GM19324 (cell line): ENCODE data around the gene ACSS1.

Source experiments
- ATAC-seq: cut with Tn5 transposase; IDR thresholded peaks from one replicate; pipeline ENCODE4 v1.9.1; 2021; ENCODE audit warnings: mild to moderate bottlenecking, moderate library complexity; ENCODE audit not compliant: unreplicated experiment, low FRiP score

The ACSS1 gene

DNA sequence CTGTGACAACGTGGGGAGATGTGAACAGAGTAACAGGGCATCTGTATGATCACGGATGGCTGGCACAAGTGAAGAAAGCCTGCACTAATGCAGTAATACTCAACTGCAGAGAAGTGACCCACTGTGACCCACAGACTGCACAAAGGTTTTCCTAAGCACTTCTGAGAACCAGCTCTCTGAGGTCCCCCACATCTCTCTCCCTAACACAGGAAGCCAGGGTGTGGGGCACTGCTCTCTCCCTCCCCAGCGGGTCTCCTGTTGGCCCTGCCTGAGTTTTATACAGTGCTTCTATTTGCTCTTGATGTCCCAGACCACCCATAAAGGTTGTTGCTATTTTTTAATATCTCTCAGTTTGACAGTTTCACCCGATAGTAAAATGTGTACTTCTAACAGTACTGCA, 76.7 kb downstream of the ACSS1 start:
- ATAC-seq, result no peak

DNA sequence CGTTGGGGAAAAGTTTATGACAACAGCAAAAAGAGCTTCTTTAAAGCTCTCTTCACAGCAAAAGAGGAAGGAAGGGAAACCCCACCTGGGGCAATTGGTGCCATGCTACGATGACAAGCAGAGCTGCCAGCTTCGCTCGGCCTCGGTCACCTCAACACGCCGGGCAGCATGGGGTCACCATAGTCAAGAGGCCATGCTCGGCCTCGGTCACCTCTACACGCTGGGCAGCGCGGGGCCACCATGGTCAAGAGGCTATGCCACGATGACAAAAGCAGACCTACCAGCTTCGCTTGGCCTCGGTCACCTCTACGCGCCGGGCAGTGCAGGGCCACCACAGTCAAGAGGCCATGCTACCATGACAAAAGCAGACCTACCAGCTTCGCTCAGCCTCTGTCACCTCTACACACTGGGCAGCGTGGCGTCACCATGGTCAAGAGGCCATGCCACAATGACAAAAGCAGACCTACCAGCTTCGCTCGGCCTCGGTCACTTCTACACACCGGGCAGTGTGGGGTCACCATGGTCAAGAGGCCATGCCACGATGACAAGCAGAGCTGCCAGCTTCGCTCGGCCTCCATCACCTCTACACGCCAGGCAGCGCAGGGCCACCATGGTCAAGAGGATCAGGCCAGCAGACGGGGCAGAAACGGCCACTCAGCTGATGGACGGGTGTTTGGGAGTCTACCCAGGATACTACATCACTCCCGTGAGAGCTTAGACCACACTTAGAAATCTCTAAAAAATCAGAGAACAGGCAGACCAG, 77.5 kb downstream of the ACSS1 start:
- ATAC-seq, result no peak

DNA sequence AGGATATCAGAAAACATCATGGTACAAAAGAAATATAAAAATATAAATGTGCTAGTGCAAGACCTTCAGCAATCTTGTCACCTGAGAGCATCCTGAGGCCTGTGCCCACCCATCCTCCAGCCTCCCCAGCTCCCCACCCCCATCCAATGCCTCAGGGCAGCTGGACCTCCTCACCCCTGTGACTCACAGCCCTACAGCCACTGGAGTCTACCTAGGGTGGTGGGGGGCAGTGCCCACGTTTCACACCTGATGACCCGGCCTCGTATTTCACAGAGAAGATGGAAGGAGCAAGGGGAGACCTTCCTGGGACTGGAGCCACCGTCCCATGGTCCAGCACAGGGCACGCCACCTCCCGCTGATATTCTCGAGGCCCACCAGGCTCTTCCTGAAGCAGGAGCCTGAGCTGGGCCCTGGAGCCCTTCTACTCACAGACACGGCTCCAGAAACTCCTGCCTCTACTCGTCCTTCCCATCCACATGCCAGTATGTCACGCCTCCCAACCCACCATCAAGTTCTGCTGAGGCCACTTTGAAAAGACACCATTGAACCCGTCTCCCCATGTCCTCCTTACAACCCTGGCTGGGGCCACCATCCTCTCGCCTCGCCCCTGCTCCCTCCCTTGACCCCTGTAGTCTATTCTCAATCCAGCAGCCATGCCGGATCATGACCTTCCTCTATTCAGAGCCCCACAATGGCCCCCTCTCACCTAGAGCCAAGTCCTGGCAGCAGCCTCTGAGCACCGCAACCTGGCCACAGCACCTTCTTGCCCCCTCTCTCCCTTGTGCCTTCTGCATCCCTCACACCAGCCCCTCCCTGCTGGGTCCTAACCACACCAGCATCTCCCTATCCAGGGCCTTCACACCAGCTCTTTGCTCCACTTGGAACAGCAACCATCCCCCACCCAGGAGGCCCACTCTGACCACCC, 78.6 kb downstream of the ACSS1 start:
- ATAC-seq, result no peak

DNA sequence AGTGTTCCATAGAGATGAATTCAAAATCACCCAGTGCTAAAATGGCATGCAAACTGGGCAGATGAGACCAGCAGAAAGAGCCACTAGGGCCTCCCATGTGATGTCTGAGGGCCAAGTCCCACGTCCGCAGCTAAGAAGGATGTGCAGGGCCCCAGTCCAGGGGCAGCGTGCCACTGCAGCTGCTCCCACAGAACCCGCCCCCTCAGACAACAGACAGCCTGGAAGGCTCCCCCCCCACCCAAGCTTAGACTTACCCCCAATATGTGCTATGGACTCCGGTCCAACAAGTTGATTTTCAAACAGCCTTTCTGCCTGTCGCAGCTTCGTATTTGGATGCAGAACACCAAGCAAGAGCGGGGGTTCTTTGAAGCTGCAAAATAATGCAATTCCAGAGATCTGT, 79.4 kb downstream of the ACSS1 start:
- ATAC-seq, result no peak

DNA sequence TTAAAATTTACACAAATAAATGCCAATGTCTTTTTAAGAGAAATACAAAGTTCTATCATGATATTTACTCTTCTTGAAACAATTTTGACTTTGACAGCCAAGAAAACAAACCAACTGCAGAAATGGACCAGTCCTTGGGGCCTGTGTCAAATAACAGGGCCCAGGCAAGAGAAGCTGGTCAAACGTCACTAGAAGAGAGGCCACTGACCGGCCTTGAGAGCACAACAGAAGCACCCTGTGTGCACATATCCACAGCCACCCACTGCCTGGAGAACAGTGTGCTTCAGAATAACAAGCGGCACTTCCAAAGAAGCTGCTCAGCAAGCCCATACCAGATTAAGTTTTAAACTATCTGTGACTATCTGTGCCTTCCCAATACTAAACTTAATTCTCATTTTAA, 80.1 kb downstream of the ACSS1 start:
- no peak for ATAC-seq

DNA sequence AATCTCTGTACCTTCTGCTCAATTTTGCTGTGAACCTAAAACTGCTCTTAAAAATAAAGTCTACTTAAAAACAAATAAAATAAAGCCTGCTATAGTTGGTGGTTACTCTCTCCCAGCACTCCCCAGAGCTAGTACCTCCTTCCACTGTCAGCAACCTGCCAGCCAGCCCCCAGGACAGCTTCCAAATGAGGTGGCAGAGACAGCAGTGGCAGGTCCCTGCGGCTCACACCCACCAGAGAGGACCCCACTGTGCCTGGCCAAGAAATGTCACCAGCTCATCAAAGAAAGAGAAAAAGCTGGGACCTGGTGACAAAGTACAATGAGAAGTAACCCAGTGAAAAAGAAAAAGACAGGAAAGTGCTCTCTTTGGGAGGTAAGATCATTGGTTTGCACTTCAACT, 80.6 kb downstream of the ACSS1 start:
- no peak for ATAC-seq

DNA sequence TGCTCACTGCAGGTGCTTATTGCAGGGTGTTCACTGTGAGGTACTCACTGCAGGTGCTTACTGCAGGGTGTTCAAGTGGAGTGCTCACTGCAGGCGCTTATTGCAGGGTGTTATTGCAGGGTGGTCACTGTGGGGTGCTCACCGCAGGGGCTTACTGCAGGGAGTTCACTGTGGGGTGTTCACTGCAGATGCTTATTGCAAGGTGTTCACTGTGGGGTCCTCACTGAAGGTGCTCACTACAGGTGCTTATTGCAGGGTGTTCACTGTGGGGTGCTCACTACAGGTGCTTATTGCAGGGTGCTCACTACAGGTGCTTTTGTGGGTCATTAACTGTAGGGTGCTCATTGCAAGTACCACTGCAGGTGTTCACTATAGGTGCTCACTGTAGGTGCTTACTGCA, 85.6 kb downstream of the ACSS1 start:
- ATAC-seq, result no peak

DNA sequence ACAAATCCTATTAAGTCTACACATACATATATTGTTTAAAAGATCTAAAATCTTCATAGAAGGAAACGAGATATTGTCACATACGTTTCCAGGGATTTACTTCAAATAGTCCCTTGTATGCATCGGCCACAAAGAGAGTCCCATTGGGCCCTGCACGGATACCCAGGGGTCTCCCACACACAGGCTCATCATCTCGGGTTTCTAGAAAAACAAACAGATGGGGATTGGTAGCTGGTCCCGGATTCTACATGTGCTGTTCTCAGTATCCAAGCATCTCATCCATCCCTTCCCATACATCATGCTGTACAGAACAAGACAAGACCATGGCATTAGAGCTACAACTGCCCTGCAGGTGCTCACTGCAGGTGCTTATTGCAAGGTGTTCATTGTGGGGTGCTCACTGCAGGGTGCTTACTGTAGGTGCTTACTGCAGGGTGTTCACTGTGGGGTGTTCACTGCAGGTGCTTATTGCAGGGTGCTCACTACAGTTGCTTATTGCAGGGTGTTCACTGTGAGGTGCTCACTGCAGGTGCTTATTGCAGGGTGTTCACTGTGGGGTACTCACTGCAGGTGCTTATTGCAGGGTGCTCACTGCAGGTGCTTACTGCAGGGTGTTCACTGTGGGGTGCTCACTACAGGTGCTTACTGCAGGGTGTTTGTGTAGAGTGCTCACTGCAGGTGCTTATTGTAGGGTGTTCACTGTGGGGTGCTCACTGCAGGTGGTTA, 86.4 kb downstream of the ACSS1 start:
- no peak for ATAC-seq

DNA sequence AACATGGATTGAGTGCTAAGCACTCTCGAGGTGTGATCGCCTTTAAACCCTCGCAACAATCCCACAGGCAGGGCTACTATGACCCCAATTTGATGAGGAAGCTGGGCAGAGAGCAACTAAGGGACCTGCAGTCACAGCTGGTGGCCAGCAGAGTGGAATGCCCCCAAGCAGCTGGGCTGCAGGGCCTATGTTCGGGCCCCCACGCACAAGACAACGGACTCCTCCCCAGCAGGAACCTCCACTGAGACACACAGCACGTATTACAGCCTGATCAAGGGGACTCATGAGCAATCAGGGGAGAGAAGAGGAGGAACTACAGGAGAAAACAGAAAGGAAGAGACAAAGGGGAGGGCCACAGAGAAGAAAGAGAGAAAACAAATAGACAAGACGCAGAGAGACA, 87.2 kb downstream of the ACSS1 start:
- no peak for ATAC-seq

DNA sequence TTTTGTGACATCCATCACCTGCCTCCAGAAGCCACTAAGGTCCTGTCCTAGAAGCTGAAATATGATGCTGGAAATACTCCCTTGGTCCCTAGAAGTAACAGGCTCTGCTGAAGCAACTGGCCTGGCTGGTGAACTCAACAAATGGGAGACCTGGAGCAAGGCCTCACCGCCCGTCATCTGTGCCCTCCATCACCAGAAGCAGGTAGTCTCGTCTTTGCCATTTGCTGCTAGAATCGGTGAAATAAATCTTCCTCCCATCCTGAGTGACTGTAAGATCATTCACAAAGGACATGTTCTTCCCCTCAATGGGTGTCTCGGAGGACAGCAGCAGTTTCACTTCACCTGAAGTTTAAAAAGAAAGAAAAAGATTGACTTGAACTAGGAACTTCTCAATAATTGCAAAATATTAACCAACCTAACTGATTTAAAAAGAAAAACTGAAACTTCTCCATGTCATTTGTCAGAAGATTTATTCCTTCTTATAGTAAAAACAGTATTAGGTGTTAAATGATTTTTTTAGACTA, 87.8 kb downstream of the ACSS1 start:
- ATAC-seq, result no peak

DNA sequence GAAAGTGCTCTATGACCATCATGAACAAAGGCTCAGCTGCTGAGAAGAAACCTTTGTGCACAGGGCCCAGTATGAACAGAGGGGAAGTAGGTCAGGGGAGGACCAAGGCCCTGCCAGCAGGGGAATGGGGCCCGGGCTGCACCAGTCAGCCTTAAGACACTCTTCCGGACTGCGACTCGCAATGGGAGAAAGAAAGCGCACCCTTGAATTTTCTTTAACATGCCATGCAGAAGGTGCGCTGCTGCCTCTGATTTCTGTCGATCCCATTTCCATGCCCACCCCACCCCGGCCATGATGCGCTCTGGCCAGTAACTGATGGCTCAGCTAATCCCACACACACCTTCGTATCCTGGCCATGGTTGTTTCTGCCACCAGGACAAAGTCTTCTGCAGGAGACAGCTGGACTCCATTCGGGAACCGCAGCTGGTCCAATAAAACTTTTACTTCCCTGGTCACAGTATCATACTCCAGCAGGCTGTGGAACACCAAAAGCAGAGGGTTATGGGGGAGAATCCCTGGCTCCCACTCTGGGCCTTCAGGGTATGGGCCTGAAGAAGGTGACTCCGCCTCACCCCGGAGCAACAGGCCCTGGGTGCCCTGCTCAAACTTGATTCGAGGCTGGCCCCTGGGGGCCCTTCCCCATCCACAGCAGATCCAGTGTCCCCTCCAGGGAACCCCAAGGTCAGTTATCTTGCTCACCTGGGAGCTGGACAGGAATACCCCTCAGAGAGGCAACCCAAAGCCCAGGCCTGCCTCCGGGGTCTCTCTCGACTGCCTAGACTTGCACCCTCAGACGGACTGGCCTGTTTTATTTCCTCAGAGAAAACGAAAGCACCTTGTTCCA, 88.5 kb downstream of the ACSS1 start:
- ATAC-seq, result no peak

DNA sequence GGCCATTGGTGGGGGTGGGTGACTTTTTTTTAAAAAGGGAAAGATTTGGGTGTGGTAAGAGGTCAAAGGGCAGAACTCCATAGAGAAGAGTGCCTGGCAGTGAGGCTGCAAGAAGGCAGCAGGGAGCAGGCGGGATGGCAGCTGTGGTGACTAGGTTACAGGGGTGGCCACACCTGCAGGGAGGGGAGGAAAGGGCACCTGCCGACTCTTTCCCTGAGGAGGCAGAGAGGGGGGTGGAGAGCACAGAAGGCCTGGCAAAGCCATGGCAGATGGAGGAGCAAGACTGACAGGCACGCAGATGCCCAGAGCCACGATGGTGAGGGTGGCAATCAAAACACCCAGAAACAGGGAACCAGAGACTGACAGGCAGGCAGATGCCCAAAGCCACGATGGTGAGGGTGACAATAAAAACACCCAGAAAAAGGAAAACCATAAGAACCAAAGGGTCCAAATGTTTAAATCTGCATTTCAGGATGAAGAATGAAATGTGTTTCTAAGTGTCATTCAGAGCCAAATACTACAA, 89.6 kb downstream of the ACSS1 start:
- ATAC-seq, result no peak

DNA sequence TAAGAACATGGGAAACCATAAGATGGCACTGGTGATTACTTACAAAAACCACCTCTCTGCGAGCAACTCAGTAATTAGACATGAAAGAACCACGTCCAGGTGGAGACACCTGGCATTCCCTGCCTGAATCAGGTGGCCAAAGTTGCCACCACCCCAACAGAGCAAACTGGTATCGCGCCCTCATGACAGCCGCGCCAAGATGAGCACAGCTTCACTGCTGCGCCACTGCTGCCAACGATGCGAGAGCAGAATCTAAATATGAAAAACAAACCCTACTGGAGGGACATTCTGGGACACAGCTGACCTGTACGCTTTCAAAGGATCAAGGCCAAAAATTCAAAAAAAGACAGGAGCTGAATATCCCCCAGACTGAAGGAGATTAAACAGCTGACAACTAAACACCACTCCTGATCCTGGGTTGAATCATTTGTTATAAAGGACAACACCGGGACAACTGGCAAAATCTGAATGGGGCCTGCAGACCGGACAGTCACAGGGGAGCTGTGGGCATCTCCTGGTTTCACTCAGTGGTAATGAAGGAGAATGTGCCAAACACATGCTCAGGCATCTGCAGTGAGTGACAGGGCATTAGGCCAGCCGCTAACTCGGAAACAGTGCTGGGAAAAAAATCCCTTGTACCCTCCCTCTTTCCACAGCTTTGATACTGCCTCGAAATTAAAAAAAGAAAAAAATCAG, 91.5 kb downstream of the ACSS1 start:
- ATAC-seq, result no peak

DNA sequence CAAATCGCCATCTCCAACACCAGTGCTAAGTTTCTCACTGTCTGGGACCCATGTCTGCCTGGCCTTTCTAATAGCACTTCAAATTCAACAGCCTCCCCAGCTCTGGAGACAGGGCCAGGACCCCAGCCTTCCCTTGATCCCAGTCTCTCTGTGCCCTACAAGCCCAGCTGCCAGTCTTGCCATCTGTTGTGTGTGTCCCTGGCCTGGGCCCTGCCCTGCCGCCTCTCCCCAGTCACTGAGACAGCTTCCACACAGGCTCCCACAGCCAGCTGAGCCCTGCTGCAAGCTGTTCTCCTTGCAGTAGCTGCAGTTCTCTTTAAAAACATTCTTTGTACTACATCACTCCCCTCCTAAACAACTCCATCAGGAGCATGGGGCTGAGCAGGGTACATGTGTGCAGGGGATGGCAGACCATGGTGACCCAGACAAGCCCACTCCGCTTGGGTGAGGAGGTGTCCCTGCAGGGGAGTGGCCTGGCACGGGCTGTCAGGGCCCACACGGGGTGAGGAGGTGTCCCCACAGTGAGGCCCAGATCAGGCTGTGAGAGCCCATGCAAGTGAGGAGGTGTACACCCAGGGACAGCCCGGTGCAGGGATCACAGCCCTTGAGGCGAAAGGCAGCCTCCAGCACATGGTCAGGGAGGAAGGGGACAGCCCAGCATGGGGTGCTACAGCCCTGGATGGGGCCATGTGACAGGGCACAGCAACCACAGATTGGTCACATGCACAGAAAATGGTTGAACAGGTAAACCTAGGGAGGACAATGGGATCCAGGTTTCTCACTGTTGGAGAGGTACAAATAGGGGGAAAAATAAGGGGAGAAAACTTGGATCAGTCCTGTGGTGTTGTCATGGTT, 92.6 kb downstream of the ACSS1 start:
- no peak for ATAC-seq

DNA sequence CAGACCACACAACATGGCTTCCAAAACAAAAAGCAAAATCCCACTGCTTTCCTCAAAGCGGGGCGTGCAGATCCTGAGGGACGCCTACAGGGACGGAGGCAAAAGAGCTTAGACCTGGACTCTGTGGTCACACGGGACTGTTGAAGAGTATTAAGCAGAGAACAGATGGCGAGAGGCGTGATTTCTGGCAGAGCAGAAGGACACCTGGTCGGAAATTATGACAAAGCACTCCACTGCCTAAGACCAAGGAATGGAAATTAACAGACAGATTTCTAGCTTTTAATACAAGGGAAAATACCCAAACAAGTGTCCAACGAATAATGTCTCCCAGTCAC, 93.5 kb downstream of the ACSS1 start:
- no peak for ATAC-seq

DNA sequence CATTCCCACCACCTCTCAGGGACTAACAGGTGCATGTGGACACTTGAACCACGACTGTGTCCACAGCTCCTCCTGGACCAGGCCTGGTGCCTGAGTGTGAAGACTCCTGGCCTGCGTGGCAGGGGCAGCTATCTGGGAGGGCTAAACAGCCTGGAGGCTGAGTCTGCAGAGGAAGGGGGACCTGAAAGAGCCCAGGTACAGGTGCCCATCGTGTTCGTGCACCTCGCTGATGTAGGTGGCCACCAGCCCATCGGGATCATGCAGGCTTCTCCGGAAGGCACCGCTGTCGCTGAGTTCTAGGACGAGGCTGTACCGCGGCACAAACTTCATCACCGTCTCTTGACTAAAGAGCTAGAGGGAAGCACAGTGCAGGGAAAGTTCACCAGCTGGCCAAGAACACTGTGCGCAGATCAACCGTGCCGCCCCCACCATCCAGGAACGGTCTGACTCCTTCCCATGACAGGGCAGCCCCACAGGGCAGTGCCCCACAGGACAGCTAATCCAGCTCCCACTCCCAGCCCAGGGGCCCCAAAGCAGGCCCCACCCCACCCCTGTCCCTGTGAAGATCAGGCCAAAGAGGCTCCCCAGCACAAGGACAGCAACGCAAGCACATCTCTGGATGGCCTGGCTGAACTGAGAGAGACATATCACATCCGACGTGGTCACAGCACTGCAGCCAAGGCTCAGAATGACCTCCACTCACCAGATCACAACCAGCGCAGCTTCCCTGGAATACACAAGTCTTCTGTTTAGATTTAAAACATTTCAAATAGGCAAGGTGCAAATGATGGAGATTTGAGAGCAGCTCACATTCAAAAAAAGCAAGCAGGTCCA, 94.0 kb downstream of the ACSS1 start:
- no peak for ATAC-seq

DNA sequence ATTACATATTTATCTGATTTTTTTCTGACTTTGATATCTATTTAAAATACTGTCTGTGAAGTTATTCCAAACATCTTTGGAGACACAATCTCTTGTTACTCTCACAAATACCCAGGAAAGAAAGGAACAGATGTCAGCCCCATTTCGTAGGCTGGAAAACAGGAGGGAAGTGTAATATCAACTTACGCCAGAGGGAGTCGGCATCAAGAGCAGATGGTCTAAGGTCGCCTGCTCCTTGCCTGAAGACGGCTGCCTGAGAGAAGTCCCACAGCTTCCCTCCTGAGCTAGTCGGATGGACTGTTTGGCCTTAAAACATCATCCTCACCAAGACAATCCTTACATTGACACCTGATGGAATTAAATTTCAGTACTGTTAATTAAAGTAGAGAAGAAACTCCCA, 95.4 kb downstream of the ACSS1 start:
- ATAC-seq, result no peak

DNA sequence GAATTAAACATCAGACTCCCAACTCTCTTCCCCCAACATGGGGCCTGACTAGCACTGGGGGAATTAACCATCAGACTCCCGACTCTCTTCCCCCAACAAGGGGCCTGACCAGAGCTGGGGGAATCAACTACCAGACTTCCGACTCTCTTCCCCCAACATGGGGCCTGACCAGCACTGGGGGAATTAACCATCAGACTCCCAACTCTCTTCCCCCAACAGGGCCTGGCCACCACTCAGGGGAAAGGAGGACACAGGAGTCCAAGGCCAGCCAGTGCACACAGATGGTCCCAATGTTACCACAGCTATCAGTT, 95.8 kb downstream of the ACSS1 start:
- ATAC-seq, result no peak
